Liver (tissue), 9 donors: Measurements from ENCODE around the gene SGIP1. TPM values are rescaled to one million over a fixed set of nuclear protein-coding genes. Genes with fewer than 3 reads are reported as not detected.

Experiments used
- DNase-seq: peaks from one replicate; pipeline ENCODE4 v3.0.0-alpha.2; 2017; ENCODE audit warnings: low spot score
- H3K27ac ChIP-seq, 2 donors: one replicate each; pipeline ENCODE4 v1.7.0; 2013; ENCODE audit warnings: inconsistent platforms in 2 of 2, low read length in 2 of 2, control low read depth in 1 of 2, low read depth in 1 of 2, mild to moderate bottlenecking in 1 of 2
- H3K27me3 ChIP-seq, 4 donors: one replicate each; pipeline versions ENCODE4 v1.6.1 to v1.7.0; 2013; ENCODE audit warnings: low read length in 3 of 4, inconsistent platforms in 1 of 4, mild to moderate bottlenecking in 1 of 4, moderate library complexity in 1 of 4; ENCODE audit not compliant: control insufficient read depth in 4 of 4, insufficient read depth in 4 of 4
- H3K36me3 ChIP-seq, 4 donors: one replicate each; pipeline versions ENCODE4 v1.6.1 to v1.7.0; 2013; ENCODE audit warnings: low read length in 3 of 4, mild to moderate bottlenecking in 3 of 4, low read depth in 1 of 4, moderate library complexity in 1 of 4; ENCODE audit not compliant: control insufficient read depth in 4 of 4, insufficient read depth in 3 of 4
- H3K4me1 ChIP-seq, 4 donors: one replicate each; pipeline versions ENCODE4 v1.6.1 to v1.7.0; 2013; ENCODE audit warnings: low read length in 3 of 4, mild to moderate bottlenecking in 3 of 4, moderate library complexity in 1 of 4; ENCODE audit not compliant: control insufficient read depth in 4 of 4, insufficient read depth in 4 of 4
- H3K4me3 ChIP-seq, 3 donors: one replicate each; pipeline versions ENCODE4 v1.6.1 to v1.7.0; 2013; ENCODE audit warnings: low read length in 3 of 3, control low read depth in 1 of 3, low read depth in 1 of 3, mild to moderate bottlenecking in 1 of 3
- H3K9ac ChIP-seq, 2 donors: one replicate each; pipeline ENCODE4 v1.7.0; 2013; ENCODE audit warnings: low read length in 2 of 2, mild to moderate bottlenecking in 2 of 2, moderate library complexity in 2 of 2, control low read depth in 1 of 2, low read depth in 1 of 2
- H3K9me3 ChIP-seq, 4 donors: one replicate each; pipeline versions ENCODE4 v1.6.1 to v1.7.0; 2013; ENCODE audit warnings: low read length in 3 of 4; ENCODE audit not compliant: control insufficient read depth in 4 of 4
- ATF3 ChIP-seq: IDR thresholded peaks from 2 replicates; pipeline ENCODE4 v1.6.1; 2016; ENCODE audit warnings: antibody characterized with exemption
- CTCF ChIP-seq: fragments of 150-350 bp; IDR thresholded peaks from 2 replicates; pipeline ENCODE4 v1.5.1; 2017; ENCODE audit warnings: improper control_type of control experiment, low read depth, low read length; ENCODE audit not compliant: missing input control
- EGR1 ChIP-seq, 2 donors: IDR thresholded peaks; 2 replicates each; pipeline ENCODE4 v1.6.1; 2016 to 2018; ENCODE audit warnings: antibody characterized with exemption in 2 of 2, low read depth in 2 of 2
- FOXA1 ChIP-seq: IDR thresholded peaks from 2 replicates; pipeline ENCODE4 v1.6.1; 2016; ENCODE audit warnings: antibody characterized with exemption
- FOXA2 ChIP-seq: IDR thresholded peaks from 2 replicates; pipeline ENCODE4 v1.6.1; 2016; ENCODE audit warnings: antibody characterized with exemption
- GABPA ChIP-seq, 2 donors: IDR thresholded peaks in 1 of 2; conservative IDR thresholded peaks in 1 of 2; 2 replicates each; pipeline ENCODE4 v1.6.1; 2016; ENCODE audit warnings: antibody characterized with exemption in 2 of 2, mild to moderate bottlenecking in 1 of 2, moderate library complexity in 1 of 2
- HNF4A ChIP-seq, 2 donors: conservative IDR thresholded peaks; 2 replicates each; pipeline ENCODE4 v1.6.1; 2016; ENCODE audit warnings: antibody characterized with exemption in 2 of 2, mild to moderate bottlenecking in 2 of 2
- HNF4G ChIP-seq: IDR thresholded peaks from 2 replicates; pipeline ENCODE4 v1.6.1; 2016; ENCODE audit warnings: antibody characterized with exemption
- JUND ChIP-seq, 2 donors: IDR thresholded peaks; 2 replicates each; pipeline ENCODE4 v1.6.1; 2016; ENCODE audit warnings: antibody characterized with exemption in 2 of 2
- MAX ChIP-seq: IDR thresholded peaks from 2 replicates; pipeline ENCODE4 v1.6.1; 2016; ENCODE audit warnings: antibody characterized with exemption
- NR2F2 ChIP-seq: IDR thresholded peaks from 2 replicates; pipeline ENCODE4 v1.6.1; 2016; ENCODE audit warnings: antibody characterized with exemption
- RAD21 ChIP-seq, 2 donors: IDR thresholded peaks; 2 replicates each; pipeline ENCODE4 v1.6.1; 2016; ENCODE audit warnings: antibody characterized with exemption in 2 of 2, mild to moderate bottlenecking in 2 of 2
- REST ChIP-seq: IDR thresholded peaks from 2 replicates; pipeline ENCODE4 v1.6.1; 2016; ENCODE audit warnings: antibody characterized with exemption, mild to moderate bottlenecking
- RXRA ChIP-seq, 2 donors: IDR thresholded peaks; 2 replicates each; pipeline ENCODE4 v1.6.1; 2017 to 2018; ENCODE audit warnings: antibody characterized with exemption in 2 of 2, mild to moderate bottlenecking in 1 of 2
- SP1 ChIP-seq: IDR thresholded peaks from 2 replicates; pipeline ENCODE4 v1.6.1; 2018; ENCODE audit warnings: antibody characterized with exemption, mild to moderate bottlenecking
- TAF1 ChIP-seq: conservative IDR thresholded peaks from 2 replicates; pipeline ENCODE4 v1.6.1; 2016; ENCODE audit warnings: antibody characterized with exemption, mild to moderate bottlenecking
- YY1 ChIP-seq: IDR thresholded peaks from 2 replicates; pipeline ENCODE4 v1.6.1; 2016; ENCODE audit warnings: antibody characterized with exemption, mild to moderate bottlenecking
- ZBTB33 ChIP-seq: IDR thresholded peaks from 2 replicates; pipeline ENCODE4 v1.6.1; 2016; ENCODE audit warnings: antibody characterized with exemption
- WGBS: extraction: QIAGEN DNeasy Blood & Tissue Kit; methylation state at CpG from one replicate; pipeline ENCODE4 v1.1.7; 2013; 5-methylcytosine and 5-hydroxymethylcytosine counted together
- polyA plus RNA-seq, 2 donors: library from polyadenylated mRNA; stranded (reverse) in 1 of 2; unstranded in 1 of 2; fragments of 200-250 nt in 1 of 2; fragments of >200 nt in 1 of 2; fragmentation: Nextera tagmentation in 1 of 2; extraction: Ambion mirVana in 1 of 2; gene quantifications; one replicate each; pipeline versions ENCODE4 v1.2.1 to v1.2.3, GENCODE V29; 2013 to 2015
- total RNA-seq, 2 donors: library from RNA; depleted of rRNA; stranded (reverse); fragments of >200 nt; gene quantifications; one replicate each; pipeline ENCODE4 v1.2.3, GENCODE V29; 2014
- donor health status: healthy.
- donor health status: healthy.
- donor health status: healthy.
- donor health status: healthy.
- donor health status: healthy.

Gene SGIP1
- total and polyA plus RNA-seq, 4 donors, result 0.09 to 2.5 (median 0.38) TPM

GRCh38 chr1:66532214-66532613 is 1.7 kb upstream of the SGIP1 start (continued):
- no peak for TF ChIP-seq ZBTB33
- TF ChIP-seq JUND (IDR thresholded peaks at IDR 0.05), result no peak
- no peak for TF ChIP-seq FOXA2

GRCh38 chr1:66532798-66533783 is 862 bp upstream of the SGIP1 start:
- Histone ChIP-seq H3K9ac (no peak overlapping the region), H3K9me3 (no peaks in the 10 kb centered on the region), H3K36me3 (no peaks in the 10 kb centered on the region), H3K4me1 (peaks cover 1 to 26% (median 10%) of the 10 kb centered on the region in 4 donors), H3K27ac (no peak overlapping the region), H3K4me3 (peak overlapping the region in 1 of 3 donors; percentile 32), H3K27me3 (peaks cover 0 to 5% (median 2%) of the 10 kb centered on the region in 4 donors)
- peak; percentile 44 for DNase-seq
- TF ChIP-seq MAX, result no peak
- no peak for TF ChIP-seq HNF4G
- no peak for TF ChIP-seq SP1
- TF ChIP-seq RXRA (IDR thresholded peaks at IDR 0.05), result no peak
- TF ChIP-seq FOXA1, result no peak
- no peak for TF ChIP-seq FOXA2
- TF ChIP-seq TAF1, result no peak
- TF ChIP-seq NR2F2, result no peak
- TF ChIP-seq CTCF, result no peak
- no peak for TF ChIP-seq EGR1 (IDR thresholded peaks at IDR 0.05; ENCODE audit: low read depth in 2 of 2)
- no peak for TF ChIP-seq ATF3
- no peak for TF ChIP-seq JUND (IDR thresholded peaks at IDR 0.05)
- TF ChIP-seq RAD21 (IDR thresholded peaks at IDR 0.05), result no peak
- TF ChIP-seq REST, result no peak
- no peak for TF ChIP-seq YY1
- TF ChIP-seq GABPA (IDR thresholded peaks at IDR 0.05 in 1 of 2, conservative IDR thresholded peaks at IDR 0.05 in 1 of 2), result no peak
- TF ChIP-seq HNF4A (conservative IDR thresholded peaks at IDR 0.05), result no peak
- WGBS, result 18% methylated on average over 50 of the region's 50 CpGs
